Caco-2 (cell line): ENCODE results near the gene IP6K3. TPM values are rescaled to one million over a fixed set of nuclear protein-coding genes. Genes with fewer than 3 reads are reported as not detected.

Source experiments
- BruUV-seq: library from RNA; stranded (reverse); fragments of 400-500 nt; replicated peaks from 2 replicates; lab custom pipeline; 2021; lab: Mats Ljungman, UMichigan
- CTCF ChIA-PET: fragments of 300-600 bp; sonication (Branson Sonifier 250); formaldehyde crosslinking; loops from one replicate; lab custom pipeline; 2022; ENCODE audit warnings: antibody characterized with exemption; lab: Charles Lee
- POLR2A ChIA-PET: fragments of 300-600 bp; sonication (Branson Sonifier 250); formaldehyde crosslinking; loops from one replicate; lab custom pipeline; 2022; ENCODE audit warnings: antibody characterized with exemption; lab: Charles Lee
- DNase-seq, 2 experiments: peaks; one replicate each; pipeline versions ENCODE4 v3.0.0 to v3.0.0-alpha.2; 2020 to 2022
- H3K27me3 ChIP-seq: replicated peaks from 2 replicates; pipeline ENCODE4 v1.6.0; 2011; ENCODE audit warnings: low read length; ENCODE audit not compliant: control insufficient read depth, insufficient read depth
- H3K36me3 ChIP-seq: 2 replicates; pipeline ENCODE4 v1.5.1; 2011; ENCODE audit warnings: low read length; ENCODE audit not compliant: control insufficient read depth, insufficient read depth
- H3K4me1 ChIP-seq: fragments of 250-450 bp; sonication (Bioruptor Pico); 2 replicates; pipeline ENCODE4 v1.5.1; 2020; ENCODE audit warnings: mild to moderate bottlenecking
- H3K4me3 ChIP-seq: 2 replicates; pipeline ENCODE4 v1.5.1; 2011; ENCODE audit warnings: low read depth, mild to moderate bottlenecking, control low read depth, low read length
- H3K9me3 ChIP-seq: fragments of 250-450 bp; sonication (Bioruptor Pico); 2 replicates; pipeline ENCODE4 v1.5.1; 2020; ENCODE audit warnings: mild to moderate bottlenecking, moderate library complexity
- H3K27ac Mint-ChIP-seq: one replicate; pipeline ENCODE4 v1.8.0; 2022; ENCODE audit warnings: mixed read lengths; ENCODE audit not compliant: unreplicated experiment
- H3K27me3 Mint-ChIP-seq: one replicate; pipeline ENCODE4 v1.8.0; 2022; ENCODE audit warnings: mixed read lengths; ENCODE audit not compliant: insufficient read depth, unreplicated experiment
- H3K36me3 Mint-ChIP-seq: one replicate; pipeline ENCODE4 v1.8.0; 2022; ENCODE audit warnings: mild to moderate bottlenecking, mixed read lengths; ENCODE audit not compliant: insufficient read depth, unreplicated experiment
- H3K4me1 Mint-ChIP-seq: one replicate; pipeline ENCODE4 v1.8.0; 2022; ENCODE audit warnings: low read depth, mixed read lengths; ENCODE audit not compliant: unreplicated experiment
- H3K4me3 Mint-ChIP-seq: one replicate; pipeline ENCODE4 v1.8.0; 2022; ENCODE audit warnings: mild to moderate bottlenecking, moderate library complexity, mixed read lengths; ENCODE audit not compliant: unreplicated experiment
- H3K9me3 Mint-ChIP-seq: one replicate; pipeline ENCODE4 v1.8.0; 2022; ENCODE audit warnings: mixed read lengths; ENCODE audit not compliant: unreplicated experiment
- CTCF ChIP-seq, 2 experiments: fragments of 200-600 bp in 1 of 2; IDR thresholded peaks; 1 replicate in 1 of 2; 2 replicates in 1 of 2; pipeline versions ENCODE4 v1.5.1 to v1.8.0; 2011 to 2022; ENCODE audit warnings: antibody characterized with exemption in 1 of 2, control low read depth in 1 of 2, inconsistent platforms in 1 of 2, low read depth in 1 of 2, low read length in 1 of 2, mild to moderate bottlenecking in 1 of 2, moderate library complexity in 1 of 2; ENCODE audit not compliant: insufficient read depth in 1 of 2, severe bottlenecking in 1 of 2, unreplicated experiment in 1 of 2
- intact Hi-C: fragments of 100-400 bp; cut with micrococcal nuclease; formaldehyde crosslinking; loops from one replicate; pipeline ENCODE4 v1.10.0; 2022; ENCODE audit not compliant: unreplicated experiment
- total RNA-seq: library from RNA; stranded (reverse); gene quantifications from 2 replicates; pipeline ENCODE4 v1.2.3, GENCODE V29; 2022

Gene IP6K3
- total RNA-seq, 1 experiment from 2014 or later: 0.45 TPM

- Histone ChIP-seq H3K9me3 (no peaks in the 10 kb centered on the region), H3K27me3 (no peaks in the 10 kb centered on the region), H3K4me3 (no peak overlapping the region), H3K36me3 (no peaks in the 10 kb centered on the region), H3K4me1 (no peaks in the 10 kb centered on the region)
- ChIA-PET CTCF (no interaction called here), POLR2A (no interaction called here)
- no peak for TF ChIP-seq CTCF (IDR thresholded peaks at IDR 0.05; ENCODE audit: insufficient read depth in 1 of 2, low read depth in 1 of 2, low read length in 1 of 2, severe bottlenecking in 1 of 2, unreplicated experiment in 1 of 2)
- Mint-ChIP-seq H3K4me1 (no peaks in the 10 kb centered on the region), H3K27ac (no peak overlapping the region), H3K36me3 (no peaks in the 10 kb centered on the region), H3K9me3 (no peaks in the 10 kb centered on the region), H3K27me3 (no peaks in the 10 kb centered on the region), H3K4me3 (no peak overlapping the region)
- intact Hi-C loops: no loop called here
- no TSS peak for BruUV-seq
- DNase-seq: no peak
Observed at GRCh38 chr6:33733709-33734007, 13.0 kb downstream of the IP6K3 start.

GRCh38 chr6:33732817-33733708 is 13.6 kb downstream of the IP6K3 start:
- POLR2A ChIA-PET: no interaction called here
- CTCF ChIA-PET: no interaction called here
- no peak for TF ChIP-seq CTCF (IDR thresholded peaks at IDR 0.05; ENCODE audit: insufficient read depth in 1 of 2, low read depth in 1 of 2, low read length in 1 of 2, severe bottlenecking in 1 of 2, unreplicated experiment in 1 of 2)
- H3K27me3 ChIP-seq: no peaks in the 10 kb centered on the region
- no peaks in the 10 kb centered on the region for H3K4me1 ChIP-seq
- H3K27me3 Mint-ChIP-seq: no peaks in the 10 kb centered on the region
- no peaks in the 10 kb centered on the region for H3K9me3 ChIP-seq
- no peaks in the 10 kb centered on the region for H3K4me1 Mint-ChIP-seq
- intact Hi-C loops: no loop called here
- H3K36me3 Mint-ChIP-seq: no peaks in the 10 kb centered on the region
- DNase-seq: no peak
- no peaks in the 10 kb centered on the region for H3K9me3 Mint-ChIP-seq
- BruUV-seq: no TSS peak
- no peaks in the 10 kb centered on the region for H3K36me3 ChIP-seq
- no peak overlapping the region for H3K4me3 ChIP-seq
- no peak overlapping the region for H3K4me3 Mint-ChIP-seq
- H3K27ac Mint-ChIP-seq: no peak overlapping the region

- H3K4me3 Mint-ChIP-seq: no peak overlapping the region
- no peaks in the 10 kb centered on the region for H3K4me1 ChIP-seq
- TF ChIP-seq CTCF (IDR thresholded peaks at IDR 0.05; ENCODE audit: insufficient read depth in 1 of 2, low read depth in 1 of 2, low read length in 1 of 2, severe bottlenecking in 1 of 2, unreplicated experiment in 1 of 2): no peak
- no peaks in the 10 kb centered on the region for H3K27me3 Mint-ChIP-seq
- no peaks in the 10 kb centered on the region for H3K4me1 Mint-ChIP-seq
- no peaks in the 10 kb centered on the region for H3K36me3 ChIP-seq
- no peaks in the 10 kb centered on the region for H3K9me3 Mint-ChIP-seq
- no peaks in the 10 kb centered on the region for H3K27me3 ChIP-seq
- ChIA-PET POLR2A (no interaction called here), CTCF (interaction anchor here (1.4 kb wide), 1 partner anchor 21 kb away, joined by 5 read pairs; the partner anchor contains the start of gene UQCC2)
- BruUV-seq: no TSS peak
- no peak overlapping the region for H3K27ac Mint-ChIP-seq
- no peaks in the 10 kb centered on the region for H3K36me3 Mint-ChIP-seq
- no peak overlapping the region for H3K4me3 ChIP-seq
- intact Hi-C loops: no loop called here
- no peak for DNase-seq
- H3K9me3 ChIP-seq: no peaks in the 10 kb centered on the region
Observed at GRCh38 chr6:33732385-33732784, 14.3 kb downstream of the IP6K3 start.
